ENCODE results near the gene ACTL10. TPM values are rescaled to one million over a fixed set of nuclear protein-coding genes. Genes with fewer than 3 reads are reported as not detected.

The ACTL10 gene
- total and polyA plus RNA-seq, 2 of the 13 experiments (the other 11 are each of a cell fraction or from before 2014, with no cell fraction given): not detected

- TF ChIP-seq NRL (CRISPR knock-in tag; IDR thresholded peaks at IDR 0.05; ENCODE audit: borderline replicate concordance) (no peak), ZNF784 (CRISPR knock-in tag; IDR thresholded peaks at IDR 0.05; ENCODE audit: borderline replicate concordance) (0 out of 2 replicates have a peak, but pooled peaks have one; percentile 30), PRMT3 (CRISPR knock-in tag; IDR thresholded peaks at IDR 0.05; ENCODE audit: borderline replicate concordance, low read depth) (no peak), ZNF782 (CRISPR knock-in tag; IDR thresholded peaks at IDR 0.05; ENCODE audit: borderline replicate concordance) (no peak), NFE2L1 (CRISPR knock-in tag; IDR thresholded peaks at IDR 0.05; ENCODE audit: borderline replicate concordance) (no peak), STAG1 (CRISPR knock-in tag; IDR thresholded peaks at IDR 0.05) (no peak), JUN (CRISPR knock-in tag; IDR thresholded peaks at IDR 0.05) (no peak), ZNF547 (CRISPR knock-in tag; IDR thresholded peaks at IDR 0.05) (0 out of 2 replicates have a peak, but pooled peaks have one; percentile 56), ZNF709 (CRISPR knock-in tag; IDR thresholded peaks at IDR 0.05) (no peak), FOSL2 (CRISPR knock-in tag; IDR thresholded peaks at IDR 0.05) (no peak), HDAC1 (CRISPR knock-in tag; IDR thresholded peaks at IDR 0.05) (no peak), NFATC3 (CRISPR knock-in tag; IDR thresholded peaks at IDR 0.05) (no peak), POLR2AphosphoS5 (IDR thresholded peaks at IDR 0.05; ENCODE audit: low read depth, low read length) (peak; percentile 8; the same call in 1 of the 2 replicates), POLR2G (IDR thresholded peaks at IDR 0.05; ENCODE audit: low read depth, low read length) (peak; percentile 17; the same call in 1 of the 2 replicates), CHCHD3 (CRISPR knock-in tag; IDR thresholded peaks at IDR 0.05) (no peak), ZNF746 (CRISPR knock-in tag; IDR thresholded peaks at IDR 0.05) (0 out of 2 replicates have a peak, but pooled peaks have one; percentile 34), BORCS8-MEF2B (CRISPR knock-in tag; IDR thresholded peaks at IDR 0.05) (0 out of 2 replicates have a peak, but pooled peaks have one; percentile 5), ZNF275 (CRISPR knock-in tag; IDR thresholded peaks at IDR 0.05; ENCODE audit: borderline replicate concordance) (no peak)
Measured at GRCh38 chr20:33651562-33652048, 15.1 kb upstream of the ACTL10 start (continued).
